Measurements from ENCODE around the gene TTLL12.
A peak's percentile ranks its signal among the peaks of the same experiment; 100 is the strongest.

TTLL12 gene

GRCh38 chr22:43198126-43198525 lies 11.2 kb upstream of the TTLL12 start:
- no peak for DNase-seq

- DNase-seq = no peak
Measured at GRCh38 chr22:43197271-43197941, 10.5 kb upstream of the TTLL12 start.

- no peak for DNase-seq
Measured at GRCh38 chr22:43191831-43192230, 4.9 kb upstream of the TTLL12 start.

- no peak for DNase-seq
Measured at GRCh38 chr22:43188829-43189545, 2.1 kb upstream of the TTLL12 start.

GRCh38 chr22:43187171-43188099 lies 501 bp upstream of the TTLL12 start:
- peak; percentile 92 for DNase-seq

GRCh38 chr22:43185860-43186261 lies 1.1 kb downstream of the TTLL12 start:
- DNase-seq = no peak

- DNase-seq = no peak
Measured at GRCh38 chr22:43183496-43184277, 3.2 kb downstream of the TTLL12 start.

- no peak for DNase-seq
Measured at GRCh38 chr22:43182726-43183125, 4.2 kb downstream of the TTLL12 start.

GRCh38 chr22:43182118-43182517 lies 4.8 kb downstream of the TTLL12 start:
- DNase-seq = no peak

- no peak for DNase-seq
Measured at GRCh38 chr22:43181321-43182076, 5.4 kb downstream of the TTLL12 start.

- no peak for DNase-seq
Measured at GRCh38 chr22:43180670-43181069, 6.3 kb downstream of the TTLL12 start.

- DNase-seq = no peak
Measured at GRCh38 chr22:43179911-43180195, 7.1 kb downstream of the TTLL12 start.

- no peak for DNase-seq
Measured at GRCh38 chr22:43179146-43179910, 7.6 kb downstream of the TTLL12 start.

- DNase-seq = no peak
Measured at GRCh38 chr22:43177479-43177878, 9.5 kb downstream of the TTLL12 start.

GRCh38 chr22:43176090-43176489 lies 10.8 kb downstream of the TTLL12 start:
- DNase-seq = no peak

GRCh38 chr22:43174941-43175531 lies 11.9 kb downstream of the TTLL12 start:
- DNase-seq = no peak

GRCh38 chr22:43173976-43174720 lies 12.8 kb downstream of the TTLL12 start:
- DNase-seq = no peak

GRCh38 chr22:43173566-43173965 lies 13.4 kb downstream of the TTLL12 start:
- no peak for DNase-seq

GRCh38 chr22:43172191-43172590 lies 14.7 kb downstream of the TTLL12 start:
- DNase-seq = no peak

GRCh38 chr22:43171607-43172006 lies 15.3 kb downstream of the TTLL12 start:
- DNase-seq = no peak

Data from NK-92 treated with Interleukin-12 subunit alpha and Interleukin-12 subunit beta, amount 100 ng/mL, for 24 hours (cell line).